Colonic mucosa (tissue), 4 donors: ENCODE data around the gene CRYBA1. TPM values are rescaled to one million over a fixed set of nuclear protein-coding genes. Genes with fewer than 3 reads are reported as not detected.

Source experiments
- DNase-seq: peaks from one replicate; pipeline ENCODE4 v3.0.0-alpha.2; 2020
- H3K27ac ChIP-seq: fragments of 200-600 bp; one replicate; pipeline ENCODE4 v1.8.0; 2021
- H3K27me3 ChIP-seq: fragments of 200-600 bp; one replicate; pipeline ENCODE4 v1.8.0; 2021
- H3K36me3 ChIP-seq: fragments of 200-600 bp; one replicate; pipeline ENCODE4 v1.8.0; 2021
- H3K4me1 ChIP-seq: fragments of 200-600 bp; one replicate; pipeline ENCODE4 v1.8.0; 2021; ENCODE audit warnings: mild to moderate bottlenecking
- H3K4me3 ChIP-seq: fragments of 200-600 bp; one replicate; pipeline ENCODE4 v1.8.0; 2021
- H3K9ac ChIP-seq, 2 donors: one replicate each; pipeline ENCODE4 v1.7.0; 2013; ENCODE audit warnings: control low read depth in 2 of 2, low read depth in 2 of 2, low read length in 2 of 2
- H3K9me3 ChIP-seq: fragments of 200-600 bp; one replicate; pipeline ENCODE4 v1.8.0; 2021
- CTCF ChIP-seq: fragments of 200-600 bp; IDR thresholded peaks from one replicate; pipeline ENCODE4 v1.8.0; 2022; ENCODE audit warnings: antibody characterized with exemption, mild to moderate bottlenecking
- intact Hi-C: fragments of 100-400 bp; cut with DNase I; formaldehyde crosslinking; loops from one replicate; pipeline ENCODE4 v1.14.1; 2022
- total RNA-seq, 2 donors: library from RNA; stranded (reverse); fragmentation: NEBNext Ultra II Directional in 1 of 2; extraction: Animal tissue kit (Norgen Biotek cat#: 25700) in 1 of 2; gene quantifications; one replicate each; pipeline ENCODE4 v1.2.1, GENCODE V29; 2021
- donor health status: healthy.
- donor health status: DM: no; HTN: no; CAD: no.
- donor health status: DM: no; HTN: no; CAD: no.

The CRYBA1 gene
- total RNA-seq, 2 donors from 2014 or later: not detected

- intact Hi-C loops: no loop called here
- Histone ChIP-seq H3K9me3 (no peaks in the 10 kb centered on the region), H3K4me3 (no peak overlapping the region), H3K27me3 (no peaks in the 10 kb centered on the region), H3K9ac (no peak overlapping the region), H3K4me1 (no peaks in the 10 kb centered on the region), H3K27ac (no peak overlapping the region), H3K36me3 (no peaks in the 10 kb centered on the region)
- no peak for TF ChIP-seq CTCF
- no peak for DNase-seq
These were observed 35.8 kb upstream of the CRYBA1 start for GRCh38 chr17:29210879-29211278.

- DNase-seq: no peak
- H3K36me3 ChIP-seq: no peaks in the 10 kb centered on the region
- TF ChIP-seq CTCF: no peak
- H3K4me3 ChIP-seq: no peak overlapping the region
- no peaks in the 10 kb centered on the region for H3K4me1 ChIP-seq
- no peak overlapping the region for H3K9ac ChIP-seq
- H3K27ac ChIP-seq: no peak overlapping the region
- intact Hi-C loops: no loop called here
- no peaks in the 10 kb centered on the region for H3K9me3 ChIP-seq
- H3K27me3 ChIP-seq: no peaks in the 10 kb centered on the region
These were observed 34.5 kb upstream of the CRYBA1 start for GRCh38 chr17:29212094-29212631.

- Histone ChIP-seq H3K9me3 (no peaks in the 10 kb centered on the region), H3K27ac (no peak overlapping the region), H3K36me3 (no peaks in the 10 kb centered on the region), H3K9ac (no peak overlapping the region), H3K4me1 (no peaks in the 10 kb centered on the region), H3K4me3 (no peak overlapping the region), H3K27me3 (no peaks in the 10 kb centered on the region)
- TF ChIP-seq CTCF: no peak
- no peak for DNase-seq
- intact Hi-C loops: no loop called here
These were observed 34.0 kb upstream of the CRYBA1 start for GRCh38 chr17:29212681-29213121.

- DNase-seq: no peak
- H3K27me3 ChIP-seq: no peaks in the 10 kb centered on the region
- no peak overlapping the region for H3K27ac ChIP-seq
- H3K4me3 ChIP-seq: no peak overlapping the region
- H3K36me3 ChIP-seq: no peaks in the 10 kb centered on the region
- no peaks in the 10 kb centered on the region for H3K4me1 ChIP-seq
- intact Hi-C loops: no loop called here
- no peaks in the 10 kb centered on the region for H3K9me3 ChIP-seq
- no peak for TF ChIP-seq CTCF
- H3K9ac ChIP-seq: no peak overlapping the region
These were observed 32.2 kb upstream of the CRYBA1 start for GRCh38 chr17:29214215-29215146.

GRCh38 chr17:29215174-29215573, 31.5 kb upstream of the CRYBA1 start:
- Histone ChIP-seq H3K4me1 (no peaks in the 10 kb centered on the region), H3K36me3 (no peaks in the 10 kb centered on the region), H3K9me3 (no peaks in the 10 kb centered on the region), H3K27me3 (no peaks in the 10 kb centered on the region), H3K27ac (no peak overlapping the region), H3K9ac (no peak overlapping the region), H3K4me3 (no peak overlapping the region)
- no peak for DNase-seq
- TF ChIP-seq CTCF: no peak
- intact Hi-C loops: no loop called here
